ENCODE results near the gene SDCCAG8. TPM values are rescaled to one million over a fixed set of nuclear protein-coding genes. Genes with fewer than 3 reads are reported as not detected.

The SDCCAG8 gene
- total and polyA plus RNA-seq, 2 experiments from 2014 or later, result 28.3 to 39.3 TPM

DNA sequence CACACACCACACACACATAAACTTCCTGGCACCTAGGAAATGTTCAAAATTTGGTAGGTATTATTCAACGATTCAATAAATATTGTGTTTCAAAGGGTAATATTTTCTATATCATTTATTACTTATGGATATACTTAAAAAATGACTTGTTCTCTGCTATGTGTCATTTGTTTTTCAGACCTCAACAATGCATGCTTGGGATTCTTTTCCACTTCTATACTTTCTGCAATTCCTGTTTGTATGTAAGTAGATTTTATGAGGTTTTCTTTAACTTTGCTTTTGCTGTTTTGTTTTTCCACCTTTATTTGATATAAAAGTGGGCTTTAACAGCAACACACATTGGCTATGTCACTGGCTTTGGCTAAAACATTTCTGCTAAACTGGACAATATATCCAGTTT is 4.3 kb upstream of the SDCCAG8 start:
- Histone ChIP-seq H3K27ac (no peak overlapping the region), H3K9me2 (replicated peaks; ENCODE audit: insufficient read depth) (no peaks in the 10 kb centered on the region), H4K20me1 (ENCODE audit: insufficient read depth, poor library complexity, severe bottlenecking) (peaks cover 24% of the 10 kb centered on the region), H2AFZ (no peak overlapping the region), H3K4me1 (ENCODE audit: insufficient read depth) (peaks cover 4% of the 10 kb centered on the region), H3K27me3 (no peaks in the 10 kb centered on the region), H3K4me2 (peak overlapping the region; percentile 23), H3K4me3 (no peak overlapping the region), H3K79me2 (peaks cover 80% of the 10 kb centered on the region), H3K36me3 (replicated peaks; ENCODE audit: insufficient read depth, low read depth) (no peaks in the 10 kb centered on the region), H3K9me3 (ENCODE audit: low read depth) (no peaks in the 10 kb centered on the region)
- 100% methylated on average over 1 of the region's 1 CpG for WGBS (ENCODE audit: low lambda C conversion rate, missing lambda C conversion rate)
- DNase-seq (ENCODE audit: low spot score), result no peak
- TF ChIP-seq, protein P1, sequence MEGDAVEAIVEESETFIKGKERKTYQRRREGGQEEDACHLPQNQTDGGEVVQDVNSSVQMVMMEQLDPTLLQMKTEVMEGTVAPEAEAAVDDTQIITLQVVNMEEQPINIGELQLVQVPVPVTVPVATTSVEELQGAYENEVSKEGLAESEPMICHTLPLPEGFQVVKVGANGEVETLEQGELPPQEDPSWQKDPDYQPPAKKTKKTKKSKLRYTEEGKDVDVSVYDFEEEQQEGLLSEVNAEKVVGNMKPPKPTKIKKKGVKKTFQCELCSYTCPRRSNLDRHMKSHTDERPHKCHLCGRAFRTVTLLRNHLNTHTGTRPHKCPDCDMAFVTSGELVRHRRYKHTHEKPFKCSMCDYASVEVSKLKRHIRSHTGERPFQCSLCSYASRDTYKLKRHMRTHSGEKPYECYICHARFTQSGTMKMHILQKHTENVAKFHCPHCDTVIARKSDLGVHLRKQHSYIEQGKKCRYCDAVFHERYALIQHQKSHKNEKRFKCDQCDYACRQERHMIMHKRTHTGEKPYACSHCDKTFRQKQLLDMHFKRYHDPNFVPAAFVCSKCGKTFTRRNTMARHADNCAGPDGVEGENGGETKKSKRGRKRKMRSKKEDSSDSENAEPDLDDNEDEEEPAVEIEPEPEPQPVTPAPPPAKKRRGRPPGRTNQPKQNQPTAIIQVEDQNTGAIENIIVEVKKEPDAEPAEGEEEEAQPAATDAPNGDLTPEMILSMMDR (IDR thresholded peaks at IDR 0.05; ENCODE audit: poor library complexity), result no peak
- no peak for TF ChIP-seq EZH2 (IDR thresholded peaks at IDR 0.05; ENCODE audit: borderline replicate concordance)
- no peak for TF ChIP-seq EZH2phosphoT487 (IDR thresholded peaks at IDR 0.05; ENCODE audit: low read depth, severe bottlenecking, unreplicated experiment)

- Histone ChIP-seq H3K27ac (peak overlapping the region; percentile 86), H3K9me2 (replicated peaks; ENCODE audit: insufficient read depth) (no peaks in the 10 kb centered on the region), H4K20me1 (ENCODE audit: insufficient read depth, poor library complexity, severe bottlenecking) (peaks cover 19% of the 10 kb centered on the region), H3K9me3 (ENCODE audit: low read depth) (no peaks in the 10 kb centered on the region), H2AFZ (peak overlapping the region; percentile 47), H3K4me2 (peak overlapping the region; percentile 74), H3K4me3 (peak overlapping the region; percentile 58), H3K36me3 (replicated peaks; ENCODE audit: insufficient read depth, low read depth) (no peaks in the 10 kb centered on the region), H3K4me1 (ENCODE audit: insufficient read depth) (peaks cover 4% of the 10 kb centered on the region), H3K79me2 (peaks cover 80% of the 10 kb centered on the region), H3K27me3 (no peaks in the 10 kb centered on the region)
- DNase-seq (ENCODE audit: low spot score), result no peak
- TF ChIP-seq EZH2phosphoT487 (IDR thresholded peaks at IDR 0.05; ENCODE audit: low read depth, severe bottlenecking, unreplicated experiment), result no peak
- 7% methylated on average over 8 of the region's 8 CpGs for WGBS (ENCODE audit: low lambda C conversion rate, missing lambda C conversion rate)
Measured at GRCh38 chr1:243253211-243253925, 2.5 kb upstream of the SDCCAG8 start.

DNA sequence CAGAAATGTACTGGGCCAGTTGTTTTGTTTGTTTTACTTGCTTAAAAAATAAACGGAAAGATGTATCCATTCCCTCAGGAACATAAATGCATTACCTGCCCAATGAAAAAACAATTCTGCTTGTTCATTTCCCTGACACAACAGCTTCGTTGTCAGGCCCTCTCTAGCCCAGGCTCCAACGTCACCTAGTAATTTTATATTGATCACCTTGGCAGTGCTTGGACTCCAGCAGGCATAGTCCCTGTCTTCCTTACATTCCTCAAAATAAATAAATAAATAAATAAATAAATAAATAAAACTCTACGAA is 2.0 kb upstream of the SDCCAG8 start:
- H3K9me2 ChIP-seq (replicated peaks; ENCODE audit: insufficient read depth), result no peaks in the 10 kb centered on the region
- H3K4me2 ChIP-seq, result peak overlapping the region; percentile 74
- DNase-seq (ENCODE audit: low spot score), result peak; percentile 6
- TF ChIP-seq, protein P1 (IDR thresholded peaks at IDR 0.05; ENCODE audit: poor library complexity), result no peak
- no peak for TF ChIP-seq EZH2phosphoT487 (IDR thresholded peaks at IDR 0.05; ENCODE audit: low read depth, severe bottlenecking, unreplicated experiment)
- TF ChIP-seq EZH2 (IDR thresholded peaks at IDR 0.05; ENCODE audit: borderline replicate concordance), result no peak
- peaks cover 19% of the 10 kb centered on the region for H4K20me1 ChIP-seq (ENCODE audit: insufficient read depth, poor library complexity, severe bottlenecking)
- H3K4me1 ChIP-seq (ENCODE audit: insufficient read depth), result peaks cover 4% of the 10 kb centered on the region
- no peaks in the 10 kb centered on the region for H3K27me3 ChIP-seq
- peak overlapping the region; percentile 58 for H3K4me3 ChIP-seq
- peak overlapping the region; percentile 47 for H2AFZ ChIP-seq
- peak overlapping the region; percentile 86 for H3K27ac ChIP-seq
- under 1% methylated on average over 4 of the region's 4 CpGs for WGBS (ENCODE audit: low lambda C conversion rate, missing lambda C conversion rate)
- no peaks in the 10 kb centered on the region for H3K36me3 ChIP-seq (replicated peaks; ENCODE audit: insufficient read depth, low read depth)
- no peaks in the 10 kb centered on the region for H3K9me3 ChIP-seq (ENCODE audit: low read depth)
- H3K79me2 ChIP-seq, result peaks cover 80% of the 10 kb centered on the region

GRCh38 chr1:243254233-243254926 is 1.5 kb upstream of the SDCCAG8 start:
- no peaks in the 10 kb centered on the region for H3K9me2 ChIP-seq (replicated peaks; ENCODE audit: insufficient read depth)
- H3K4me3 ChIP-seq, result peak overlapping the region; percentile 58
- TF ChIP-seq EZH2phosphoT487 (IDR thresholded peaks at IDR 0.05; ENCODE audit: low read depth, severe bottlenecking, unreplicated experiment) (no peak), EZH2 (IDR thresholded peaks at IDR 0.05; ENCODE audit: borderline replicate concordance) (no peak)
- TF ChIP-seq, protein P1 (IDR thresholded peaks at IDR 0.05; ENCODE audit: poor library complexity), result no peak
- no peaks in the 10 kb centered on the region for H3K36me3 ChIP-seq (replicated peaks; ENCODE audit: insufficient read depth, low read depth)
- H3K79me2 ChIP-seq, result peaks cover 78% of the 10 kb centered on the region
- peak overlapping the region; percentile 47 for H2AFZ ChIP-seq
- H3K9me3 ChIP-seq (ENCODE audit: low read depth), result no peaks in the 10 kb centered on the region
- peak; percentile 67 for DNase-seq (ENCODE audit: low spot score)
- H3K27me3 ChIP-seq, result no peaks in the 10 kb centered on the region
- 2% methylated on average over 29 of the region's 50 CpGs for WGBS (ENCODE audit: low lambda C conversion rate, missing lambda C conversion rate)
- H3K4me2 ChIP-seq, result peak overlapping the region; percentile 74
- peaks cover 19% of the 10 kb centered on the region for H4K20me1 ChIP-seq (ENCODE audit: insufficient read depth, poor library complexity, severe bottlenecking)
- H3K27ac ChIP-seq, result peak overlapping the region; percentile 86
- H3K4me1 ChIP-seq (ENCODE audit: insufficient read depth), result peaks cover 4% of the 10 kb centered on the region
